Brain pericyte (primary cell): ENCODE measurements around the gene FOXL2NB.

Experiments
- DNase-seq: peaks from one replicate; pipeline ENCODE4 v3.0.0-alpha.2; 2012; ENCODE audit warnings: low read depth, low spot score

The FOXL2NB gene

GRCh38 chr3:138995706-138996105 lies 48.7 kb downstream of the FOXL2NB start:
- no peak for DNase-seq
